AG09319 (cell line): Measurements from ENCODE around the gene NAMPT.

Experiments
- DNase-seq: peaks from one replicate; pipeline ENCODE4 v3.0.0-alpha.2; 2010; ENCODE audit warnings: low read depth; ENCODE audit errors: extremely low read depth
- CTCF ChIP-seq: IDR thresholded peaks from 2 replicates; pipeline ENCODE4 v1.5.1; 2011; ENCODE audit warnings: low read depth, mild to moderate bottlenecking, inconsistent platforms, low read length, moderate library complexity

NAMPT gene

DNA sequence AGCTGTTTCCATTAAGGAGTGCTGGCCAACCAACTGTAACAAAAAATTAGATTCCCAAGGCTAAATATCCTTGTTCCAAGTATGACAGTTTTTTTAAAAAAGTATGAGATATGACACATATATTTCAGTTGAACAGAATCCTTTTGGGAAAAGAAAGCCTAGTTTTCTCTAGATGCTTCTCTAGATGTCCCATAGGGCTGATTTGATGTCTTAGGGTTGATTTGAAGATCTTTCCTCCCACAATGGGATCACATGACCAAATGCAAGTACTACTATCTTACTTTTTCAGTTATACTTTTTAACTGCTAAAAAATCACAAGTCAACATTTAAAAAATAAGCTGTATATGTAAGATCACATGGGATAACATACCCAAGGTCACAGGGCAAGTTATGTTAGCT lies 3.7 kb downstream of the NAMPT start:
- no peak for TF ChIP-seq CTCF
- no peak for DNase-seq

DNA sequence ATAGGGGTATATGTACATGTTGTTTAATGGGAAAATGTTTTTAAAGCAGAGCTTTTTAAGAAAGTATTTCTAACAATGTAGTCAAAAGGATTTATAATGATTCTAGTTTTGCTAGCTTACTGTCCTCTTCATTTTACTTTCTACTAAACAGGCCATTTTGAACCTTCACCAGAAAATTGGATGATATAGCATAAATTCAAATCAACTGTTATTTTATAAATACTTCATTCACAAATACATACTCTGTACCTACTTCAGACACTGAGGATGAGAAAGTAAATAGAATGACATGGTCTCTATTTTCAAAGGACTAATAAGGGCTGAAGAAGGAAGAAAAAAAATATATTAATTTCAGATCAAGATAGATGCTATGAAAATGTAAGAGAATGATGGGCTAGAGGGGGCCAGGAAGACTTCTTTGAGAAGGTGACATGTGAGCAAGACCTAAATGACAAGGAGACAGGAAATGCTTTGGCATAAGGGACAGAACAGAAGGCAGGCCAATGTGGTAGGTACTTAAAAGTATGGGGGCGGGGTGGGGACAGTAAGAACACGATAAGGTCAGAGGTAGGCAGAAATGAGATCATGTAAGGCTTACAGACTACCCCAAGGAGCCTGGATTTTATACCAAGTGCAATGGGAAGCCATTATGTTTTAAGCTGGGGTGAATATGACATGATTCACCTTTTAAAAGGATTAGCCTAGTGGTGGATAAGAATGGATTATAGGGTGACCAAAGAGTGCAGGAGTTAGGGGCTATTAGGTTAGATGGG lies 5.2 kb downstream of the NAMPT start:
- no peak for DNase-seq
- TF ChIP-seq CTCF = no peak

DNA sequence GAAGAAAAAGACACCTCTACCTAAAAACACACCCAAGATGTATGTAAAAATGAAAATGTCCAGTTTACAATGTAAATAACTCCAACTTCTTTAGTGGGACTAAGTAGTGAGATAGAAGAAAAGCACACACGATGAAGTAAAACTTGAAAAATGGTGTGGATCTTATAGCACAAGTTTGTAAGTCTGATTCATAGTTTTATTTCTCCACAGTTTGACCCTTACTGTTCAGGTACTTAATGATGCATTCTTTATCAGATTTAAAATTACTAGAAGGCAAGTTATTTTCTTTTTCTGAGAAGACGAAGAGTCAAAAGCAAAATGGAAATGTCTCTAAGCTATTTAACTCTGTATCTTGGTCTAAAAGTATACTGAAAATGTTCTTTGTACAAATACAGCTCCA lies 6.1 kb downstream of the NAMPT start:
- TF ChIP-seq CTCF = no peak
- DNase-seq = no peak

- no peak for TF ChIP-seq CTCF
- no peak for DNase-seq
Observed at GRCh38 chr7:106277976-106278375, 6.8 kb downstream of the NAMPT start.

- no peak for DNase-seq
- TF ChIP-seq CTCF = no peak
Observed at GRCh38 chr7:106276513-106276912, 8.3 kb downstream of the NAMPT start.

- no peak for TF ChIP-seq CTCF
- DNase-seq = no peak
Observed at GRCh38 chr7:106273009-106273668, 11.6 kb downstream of the NAMPT start.

DNA sequence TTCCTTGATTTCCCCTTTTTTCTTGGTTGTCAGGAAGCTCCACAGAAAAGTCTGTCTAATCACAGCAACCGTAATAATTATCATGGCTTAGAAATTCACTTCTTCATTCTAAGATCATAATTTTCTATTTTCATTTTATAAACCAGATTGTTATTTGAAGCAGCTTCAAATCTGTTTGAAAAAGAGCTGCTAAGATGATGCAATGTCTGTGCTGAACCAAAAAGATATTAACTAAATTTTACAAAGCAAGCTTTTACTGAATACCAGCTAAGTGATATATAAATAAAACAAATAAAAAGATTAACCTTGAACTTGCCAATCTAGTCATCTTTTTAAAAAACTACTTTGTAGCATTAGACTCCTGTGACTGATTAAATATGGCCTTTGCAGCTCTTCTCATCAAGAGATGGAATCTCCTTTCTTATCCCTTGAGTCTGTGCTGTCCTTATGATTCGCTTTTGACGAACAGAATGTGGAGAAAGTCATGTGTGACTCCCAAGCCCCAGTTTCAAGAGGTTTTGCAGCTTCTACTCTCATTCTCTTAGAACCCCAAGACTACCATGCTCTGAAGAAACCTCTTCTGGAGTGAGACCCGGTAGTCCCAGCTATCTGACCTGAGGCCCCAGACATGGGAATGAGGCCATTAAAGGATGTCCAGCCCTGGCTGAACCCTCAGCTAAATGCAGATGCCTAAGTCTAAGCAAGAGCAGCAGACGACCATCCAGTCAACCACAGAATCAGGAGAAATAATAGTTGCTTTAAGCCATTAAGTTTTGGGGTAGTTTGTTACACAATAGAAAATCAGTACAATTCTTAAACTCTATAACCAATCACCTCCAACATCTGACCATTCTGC lies 14.4 kb downstream of the NAMPT start:
- no peak for DNase-seq
- TF ChIP-seq CTCF = no peak
